ENCODE results near the gene PARVB.

Gene PARVB

GRCh38 chr22:44131989-44132685 lies 108.0 kb downstream of the PARVB start:
- Histone ChIP-seq H3K4me3 (ENCODE audit: low read length in 2 of 2) (no peak overlapping the region), H2BK12ac (ENCODE audit: low read length) (no peak overlapping the region), H3K9me3 (replicated peaks in 1 of 2; ENCODE audit: control insufficient read depth in 2 of 2, insufficient read depth in 1 of 2, low read depth in 1 of 2, low read length in 2 of 2) (peaks cover under 1 to 4% of the 10 kb centered on the region in 2 donors), H4K8ac (ENCODE audit: low read depth, low read length) (no peak overlapping the region), H3K18ac (ENCODE audit: low read length) (no peak overlapping the region), H3K4me2 (ENCODE audit: insufficient read depth, low read length, poor library complexity, severe bottlenecking) (no peak overlapping the region), H3K27ac (replicated peaks; ENCODE audit: low read length) (no peak overlapping the region), H3K79me1 (ENCODE audit: low read depth, low read length) (no peaks in the 10 kb centered on the region), H3K23ac (ENCODE audit: low read depth, low read length, poor library complexity) (no peak overlapping the region), H2BK5ac (ENCODE audit: low read length) (no peak overlapping the region), H3K36me3 (replicated peaks in 1 of 2; ENCODE audit: control insufficient read depth in 2 of 2, insufficient read depth in 2 of 2, low read length in 2 of 2) (no peaks in the 10 kb centered on the region), H2BK120ac (ENCODE audit: low read depth, low read length) (no peak overlapping the region), H3K9ac (ENCODE audit: low read depth, low read length, poor library complexity) (no peak overlapping the region), H2BK15ac (ENCODE audit: low read length) (no peak overlapping the region), H3K14ac (ENCODE audit: low read length) (no peak overlapping the region), H2AFZ (ENCODE audit: low read length) (no peak overlapping the region), H3K4ac (ENCODE audit: low read length) (no peak overlapping the region), H4K91ac (ENCODE audit: low read depth, low read length, poor library complexity) (no peak overlapping the region), H2AK5ac (ENCODE audit: low read depth, low read length) (no peak overlapping the region), H3K4me1 (ENCODE audit: control insufficient read depth in 2 of 2, insufficient read depth in 1 of 2, low read depth in 1 of 2, low read length in 2 of 2) (peaks cover 4 to 8% of the 10 kb centered on the region in 2 donors), H3K27me3 (ENCODE audit: control insufficient read depth in 3 of 3, insufficient read depth in 3 of 3, low read depth in 1 of 3, low read length in 3 of 3) (no peaks in the 10 kb centered on the region)
- no CpG with 5 or more reads among the region's 13 CpGs for WGBS, 2 donors (ENCODE audit: extremely low coverage in 2 of 2, insufficient read length in 2 of 2, insufficient replicate concordance in 1 of 2)
- DNase-seq (ENCODE audit: low spot score): no peak

- no CpG with 5 or more reads among the region's 12 CpGs for WGBS, 2 donors (ENCODE audit: extremely low coverage in 2 of 2, insufficient read length in 2 of 2, insufficient replicate concordance in 1 of 2)
- Histone ChIP-seq H2BK5ac (ENCODE audit: low read length) (no peak overlapping the region), H3K27ac (replicated peaks; ENCODE audit: low read length) (no peak overlapping the region), H3K9ac (ENCODE audit: low read depth, low read length, poor library complexity) (no peak overlapping the region), H3K4me3 (ENCODE audit: low read length in 2 of 2) (no peak overlapping the region), H2AFZ (ENCODE audit: low read length) (no peak overlapping the region), H3K4me2 (ENCODE audit: insufficient read depth, low read length, poor library complexity, severe bottlenecking) (no peak overlapping the region), H4K91ac (ENCODE audit: low read depth, low read length, poor library complexity) (no peak overlapping the region), H3K23ac (ENCODE audit: low read depth, low read length, poor library complexity) (no peak overlapping the region), H3K9me3 (replicated peaks in 1 of 2; ENCODE audit: control insufficient read depth in 2 of 2, insufficient read depth in 1 of 2, low read depth in 1 of 2, low read length in 2 of 2) (peaks cover 6 to 7% of the 10 kb centered on the region in 2 donors), H2BK15ac (ENCODE audit: low read length) (no peak overlapping the region), H3K36me3 (replicated peaks in 1 of 2; ENCODE audit: control insufficient read depth in 2 of 2, insufficient read depth in 2 of 2, low read length in 2 of 2) (no peaks in the 10 kb centered on the region), H3K4ac (ENCODE audit: low read length) (no peak overlapping the region), H3K79me1 (ENCODE audit: low read depth, low read length) (no peaks in the 10 kb centered on the region), H3K4me1 (ENCODE audit: control insufficient read depth in 2 of 2, insufficient read depth in 1 of 2, low read depth in 1 of 2, low read length in 2 of 2) (peaks cover 4 to 8% of the 10 kb centered on the region in 2 donors), H3K27me3 (ENCODE audit: control insufficient read depth in 3 of 3, insufficient read depth in 3 of 3, low read depth in 1 of 3, low read length in 3 of 3) (no peaks in the 10 kb centered on the region), H2BK12ac (ENCODE audit: low read length) (no peak overlapping the region), H2AK5ac (ENCODE audit: low read depth, low read length) (no peak overlapping the region), H4K8ac (ENCODE audit: low read depth, low read length) (no peak overlapping the region), H3K18ac (ENCODE audit: low read length) (peak overlapping the region; percentile 46), H3K14ac (ENCODE audit: low read length) (no peak overlapping the region), H2BK120ac (ENCODE audit: low read depth, low read length) (no peak overlapping the region)
- no peak for DNase-seq (ENCODE audit: low spot score)
These were observed 108.6 kb downstream of the PARVB start for GRCh38 chr22:44132724-44133123.

- H3K4me2 ChIP-seq (ENCODE audit: insufficient read depth, low read length, poor library complexity, severe bottlenecking): no peak overlapping the region
- no peaks in the 10 kb centered on the region for H3K36me3 ChIP-seq (replicated peaks in 1 of 2; ENCODE audit: control insufficient read depth in 2 of 2, insufficient read depth in 2 of 2, low read length in 2 of 2)
- H2BK5ac ChIP-seq (ENCODE audit: low read length): no peak overlapping the region
- H4K8ac ChIP-seq (ENCODE audit: low read depth, low read length): no peak overlapping the region
- H4K91ac ChIP-seq (ENCODE audit: low read depth, low read length, poor library complexity): no peak overlapping the region
- no peak overlapping the region for H3K4ac ChIP-seq (ENCODE audit: low read length)
- H3K14ac ChIP-seq (ENCODE audit: low read length): no peak overlapping the region
- no peak overlapping the region for H2BK120ac ChIP-seq (ENCODE audit: low read depth, low read length)
- H2AFZ ChIP-seq (ENCODE audit: low read length): no peak overlapping the region
- H3K79me1 ChIP-seq (ENCODE audit: low read depth, low read length): no peaks in the 10 kb centered on the region
- DNase-seq (ENCODE audit: low spot score): no peak
- H3K9ac ChIP-seq (ENCODE audit: low read depth, low read length, poor library complexity): no peak overlapping the region
- peaks cover 4 to 8% of the 10 kb centered on the region in 2 donors for H3K4me1 ChIP-seq (ENCODE audit: control insufficient read depth in 2 of 2, insufficient read depth in 1 of 2, low read depth in 1 of 2, low read length in 2 of 2)
- H3K9me3 ChIP-seq (replicated peaks in 1 of 2; ENCODE audit: control insufficient read depth in 2 of 2, insufficient read depth in 1 of 2, low read depth in 1 of 2, low read length in 2 of 2): peaks cover 6 to 11% of the 10 kb centered on the region in 2 donors
- no peaks in the 10 kb centered on the region for H3K27me3 ChIP-seq (ENCODE audit: control insufficient read depth in 3 of 3, insufficient read depth in 3 of 3, low read depth in 1 of 3, low read length in 3 of 3)
- no peak overlapping the region for H2BK12ac ChIP-seq (ENCODE audit: low read length)
- H3K4me3 ChIP-seq (ENCODE audit: low read length in 2 of 2): no peak overlapping the region
- no peak overlapping the region for H2AK5ac ChIP-seq (ENCODE audit: low read depth, low read length)
- no peak overlapping the region for H3K23ac ChIP-seq (ENCODE audit: low read depth, low read length, poor library complexity)
- WGBS, 2 donors (ENCODE audit: extremely low coverage in 2 of 2, insufficient read length in 2 of 2, insufficient replicate concordance in 1 of 2): no CpG with 5 or more reads among the region's 6 CpGs
- no peak overlapping the region for H3K27ac ChIP-seq (replicated peaks; ENCODE audit: low read length)
- H2BK15ac ChIP-seq (ENCODE audit: low read length): no peak overlapping the region
- no peak overlapping the region for H3K18ac ChIP-seq (ENCODE audit: low read length)
These were observed 109.1 kb downstream of the PARVB start for GRCh38 chr22:44133161-44133560.

- H3K14ac ChIP-seq (ENCODE audit: low read length): no peak overlapping the region
- H3K18ac ChIP-seq (ENCODE audit: low read length): peak overlapping the region; percentile 18
- H4K91ac ChIP-seq (ENCODE audit: low read depth, low read length, poor library complexity): no peak overlapping the region
- no peak overlapping the region for H3K4ac ChIP-seq (ENCODE audit: low read length)
- H2BK15ac ChIP-seq (ENCODE audit: low read length): peak overlapping the region; percentile 13
- H3K9ac ChIP-seq (ENCODE audit: low read depth, low read length, poor library complexity): no peak overlapping the region
- H3K79me1 ChIP-seq (ENCODE audit: low read depth, low read length): no peaks in the 10 kb centered on the region
- no peak overlapping the region for H2BK120ac ChIP-seq (ENCODE audit: low read depth, low read length)
- no peak overlapping the region for H4K8ac ChIP-seq (ENCODE audit: low read depth, low read length)
- peaks cover 4 to 8% of the 10 kb centered on the region in 2 donors for H3K4me1 ChIP-seq (ENCODE audit: control insufficient read depth in 2 of 2, insufficient read depth in 1 of 2, low read depth in 1 of 2, low read length in 2 of 2)
- H2AFZ ChIP-seq (ENCODE audit: low read length): peak overlapping the region; percentile 26
- no CpG with 5 or more reads among the region's 21 CpGs for WGBS, 2 donors (ENCODE audit: extremely low coverage in 2 of 2, insufficient read length in 2 of 2, insufficient replicate concordance in 1 of 2)
- H3K4me3 ChIP-seq (ENCODE audit: low read length in 2 of 2): no peak overlapping the region
- H3K9me3 ChIP-seq (replicated peaks in 1 of 2; ENCODE audit: control insufficient read depth in 2 of 2, insufficient read depth in 1 of 2, low read depth in 1 of 2, low read length in 2 of 2): peaks cover 6 to 11% of the 10 kb centered on the region in 2 donors
- H2AK5ac ChIP-seq (ENCODE audit: low read depth, low read length): peak overlapping the region; percentile 21
- H3K23ac ChIP-seq (ENCODE audit: low read depth, low read length, poor library complexity): no peak overlapping the region
- H2BK12ac ChIP-seq (ENCODE audit: low read length): no peak overlapping the region
- H3K4me2 ChIP-seq (ENCODE audit: insufficient read depth, low read length, poor library complexity, severe bottlenecking): no peak overlapping the region
- H2BK5ac ChIP-seq (ENCODE audit: low read length): no peak overlapping the region
- H3K36me3 ChIP-seq (replicated peaks in 1 of 2; ENCODE audit: control insufficient read depth in 2 of 2, insufficient read depth in 2 of 2, low read length in 2 of 2): no peaks in the 10 kb centered on the region
- DNase-seq (ENCODE audit: low spot score): no peak
- H3K27ac ChIP-seq (replicated peaks; ENCODE audit: low read length): no peak overlapping the region
- H3K27me3 ChIP-seq (ENCODE audit: control insufficient read depth in 3 of 3, insufficient read depth in 3 of 3, low read depth in 1 of 3, low read length in 3 of 3): no peaks in the 10 kb centered on the region
These were observed 109.9 kb downstream of the PARVB start for GRCh38 chr22:44133901-44134571.

All from neuronal stem cell (in vitro differentiated cells).